ENCODE data around the gene CST9L.
A peak's percentile ranks its signal among the peaks of the same experiment; 100 is the strongest.

CST9L gene

DNA sequence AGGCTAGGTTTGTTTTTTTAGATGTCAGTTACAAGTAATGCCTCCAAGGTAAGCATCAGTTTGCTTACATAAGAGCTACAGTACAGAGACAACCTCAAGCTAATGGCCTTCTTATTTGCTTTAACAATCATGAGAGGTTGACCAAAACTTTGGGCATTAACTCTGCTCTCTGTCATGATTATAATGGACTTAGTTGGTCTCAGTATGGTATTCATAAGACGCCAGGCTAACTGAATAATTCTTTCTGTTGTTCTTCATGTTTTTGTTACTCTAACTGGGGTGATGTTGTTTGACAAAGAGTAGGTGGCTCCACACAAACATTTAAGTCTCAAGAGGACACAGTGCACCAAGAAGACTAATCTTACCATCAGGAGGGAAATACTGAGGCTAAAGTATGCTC, 27.7 kb upstream of the CST9L start:
- Histone ChIP-seq H3K9ac (ENCODE audit: low read depth, low read length, poor library complexity) (no peak overlapping the region), H3K4me3 (ENCODE audit: low read length in 2 of 2) (no peak overlapping the region), H2BK15ac (ENCODE audit: low read length) (no peak overlapping the region), H3K23ac (ENCODE audit: low read depth, low read length, poor library complexity) (no peak overlapping the region), H3K4ac (ENCODE audit: low read length) (no peak overlapping the region), H4K91ac (ENCODE audit: low read depth, low read length, poor library complexity) (no peak overlapping the region), H2BK5ac (ENCODE audit: low read length) (no peak overlapping the region), H4K8ac (ENCODE audit: low read depth, low read length) (no peak overlapping the region), H2AK5ac (ENCODE audit: low read depth, low read length) (no peak overlapping the region), H3K14ac (ENCODE audit: low read length) (no peak overlapping the region), H3K27ac (replicated peaks; ENCODE audit: low read length) (no peak overlapping the region), H3K36me3 (replicated peaks in 1 of 2; ENCODE audit: control insufficient read depth in 2 of 2, insufficient read depth in 2 of 2, low read length in 2 of 2) (no peaks in the 10 kb centered on the region), H3K4me1 (ENCODE audit: control insufficient read depth in 2 of 2, insufficient read depth in 1 of 2, low read depth in 1 of 2, low read length in 2 of 2) (no peaks in the 10 kb centered on the region), H3K4me2 (ENCODE audit: insufficient read depth, low read length, poor library complexity, severe bottlenecking) (no peak overlapping the region), H3K27me3 (ENCODE audit: control insufficient read depth in 3 of 3, insufficient read depth in 3 of 3, low read depth in 1 of 3, low read length in 3 of 3) (peaks cover 0 to 11% (median 0%) of the 10 kb centered on the region in 3 experiments), H3K9me3 (replicated peaks in 1 of 2; ENCODE audit: control insufficient read depth in 2 of 2, insufficient read depth in 1 of 2, low read depth in 1 of 2, low read length in 2 of 2) (no peaks in the 10 kb centered on the region), H3K79me1 (ENCODE audit: low read depth, low read length) (no peaks in the 10 kb centered on the region), H3K18ac (ENCODE audit: low read length) (no peak overlapping the region), H2BK12ac (ENCODE audit: low read length) (no peak overlapping the region), H2AFZ (ENCODE audit: low read length) (no peak overlapping the region), H2BK120ac (ENCODE audit: low read depth, low read length) (no peak overlapping the region)
- WGBS, 2 donors (ENCODE audit: extremely low coverage in 2 of 2, insufficient read length in 2 of 2, insufficient replicate concordance in 1 of 2): no CpG with 5 or more reads among the region's 1 CpG
- DNase-seq (ENCODE audit: low spot score): no peak

- Histone ChIP-seq H3K4ac (ENCODE audit: low read length) (no peak overlapping the region), H2BK15ac (ENCODE audit: low read length) (no peak overlapping the region), H3K27ac (replicated peaks; ENCODE audit: low read length) (no peak overlapping the region), H3K36me3 (replicated peaks in 1 of 2; ENCODE audit: control insufficient read depth in 2 of 2, insufficient read depth in 2 of 2, low read length in 2 of 2) (no peaks in the 10 kb centered on the region), H4K8ac (ENCODE audit: low read depth, low read length) (no peak overlapping the region), H3K9ac (ENCODE audit: low read depth, low read length, poor library complexity) (no peak overlapping the region), H2BK5ac (ENCODE audit: low read length) (no peak overlapping the region), H3K27me3 (ENCODE audit: control insufficient read depth in 3 of 3, insufficient read depth in 3 of 3, low read depth in 1 of 3, low read length in 3 of 3) (peaks cover 0 to 13% (median 0%) of the 10 kb centered on the region in 3 experiments), H3K18ac (ENCODE audit: low read length) (no peak overlapping the region), H2AFZ (ENCODE audit: low read length) (peak overlapping the region; percentile 62), H2BK120ac (ENCODE audit: low read depth, low read length) (no peak overlapping the region), H3K79me1 (ENCODE audit: low read depth, low read length) (no peaks in the 10 kb centered on the region), H3K4me2 (ENCODE audit: insufficient read depth, low read length, poor library complexity, severe bottlenecking) (no peak overlapping the region), H3K4me3 (ENCODE audit: low read length in 2 of 2) (no peak overlapping the region), H3K14ac (ENCODE audit: low read length) (no peak overlapping the region), H3K9me3 (replicated peaks in 1 of 2; ENCODE audit: control insufficient read depth in 2 of 2, insufficient read depth in 1 of 2, low read depth in 1 of 2, low read length in 2 of 2) (no peaks in the 10 kb centered on the region), H2AK5ac (ENCODE audit: low read depth, low read length) (no peak overlapping the region), H2BK12ac (ENCODE audit: low read length) (peak overlapping the region; percentile 73), H3K23ac (ENCODE audit: low read depth, low read length, poor library complexity) (no peak overlapping the region), H4K91ac (ENCODE audit: low read depth, low read length, poor library complexity) (no peak overlapping the region), H3K4me1 (ENCODE audit: control insufficient read depth in 2 of 2, insufficient read depth in 1 of 2, low read depth in 1 of 2, low read length in 2 of 2) (no peaks in the 10 kb centered on the region)
- no peak for DNase-seq (ENCODE audit: low spot score)
- no CpG with 5 or more reads among the region's 10 CpGs for WGBS, 2 donors (ENCODE audit: extremely low coverage in 2 of 2, insufficient read length in 2 of 2, insufficient replicate concordance in 1 of 2)
These were observed 20.4 kb upstream of the CST9L start for GRCh38 chr20:23588434-23589403.

DNA sequence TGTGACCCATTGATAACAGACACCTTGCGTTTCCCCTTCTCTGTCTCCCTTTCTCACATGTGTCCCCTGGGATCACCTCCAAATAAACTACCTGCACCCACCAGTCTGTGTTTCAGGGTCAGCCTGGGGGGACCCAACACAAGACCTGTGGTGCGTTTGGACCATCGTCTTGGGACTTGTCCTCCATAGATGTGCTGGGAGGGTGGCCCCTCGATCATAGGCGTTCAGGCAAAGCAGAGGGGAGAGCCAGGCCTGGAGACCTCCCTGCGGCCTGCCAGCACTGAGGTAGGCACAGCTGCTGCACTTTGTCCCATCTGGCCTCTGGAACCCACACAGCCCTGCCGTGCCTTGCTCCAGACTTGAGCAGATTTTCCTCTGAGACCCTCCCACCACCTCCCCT, 19.3 kb upstream of the CST9L start:
- H3K23ac ChIP-seq (ENCODE audit: low read depth, low read length, poor library complexity): no peak overlapping the region
- H4K8ac ChIP-seq (ENCODE audit: low read depth, low read length): no peak overlapping the region
- H2BK15ac ChIP-seq (ENCODE audit: low read length): no peak overlapping the region
- no peak overlapping the region for H3K4me3 ChIP-seq (ENCODE audit: low read length in 2 of 2)
- H3K9me3 ChIP-seq (replicated peaks in 1 of 2; ENCODE audit: control insufficient read depth in 2 of 2, insufficient read depth in 1 of 2, low read depth in 1 of 2, low read length in 2 of 2): no peaks in the 10 kb centered on the region
- no peak overlapping the region for H2BK120ac ChIP-seq (ENCODE audit: low read depth, low read length)
- H2AK5ac ChIP-seq (ENCODE audit: low read depth, low read length): no peak overlapping the region
- H3K4me1 ChIP-seq (ENCODE audit: control insufficient read depth in 2 of 2, insufficient read depth in 1 of 2, low read depth in 1 of 2, low read length in 2 of 2): peaks cover 0 to 2% of the 10 kb centered on the region in 2 donors
- H3K14ac ChIP-seq (ENCODE audit: low read length): no peak overlapping the region
- peaks cover 0 to 13% (median 0%) of the 10 kb centered on the region in 3 experiments for H3K27me3 ChIP-seq (ENCODE audit: control insufficient read depth in 3 of 3, insufficient read depth in 3 of 3, low read depth in 1 of 3, low read length in 3 of 3)
- H2BK12ac ChIP-seq (ENCODE audit: low read length): no peak overlapping the region
- H3K18ac ChIP-seq (ENCODE audit: low read length): no peak overlapping the region
- H2AFZ ChIP-seq (ENCODE audit: low read length): no peak overlapping the region
- WGBS, 2 donors (ENCODE audit: extremely low coverage in 2 of 2, insufficient read length in 2 of 2, insufficient replicate concordance in 1 of 2): no CpG with 5 or more reads among the region's 7 CpGs
- no peak overlapping the region for H3K9ac ChIP-seq (ENCODE audit: low read depth, low read length, poor library complexity)
- H3K4ac ChIP-seq (ENCODE audit: low read length): no peak overlapping the region
- H4K91ac ChIP-seq (ENCODE audit: low read depth, low read length, poor library complexity): no peak overlapping the region
- no peak for DNase-seq (ENCODE audit: low spot score)
- H3K27ac ChIP-seq (replicated peaks; ENCODE audit: low read length): no peak overlapping the region
- H3K79me1 ChIP-seq (ENCODE audit: low read depth, low read length): no peaks in the 10 kb centered on the region
- H3K4me2 ChIP-seq (ENCODE audit: insufficient read depth, low read length, poor library complexity, severe bottlenecking): no peak overlapping the region
- H2BK5ac ChIP-seq (ENCODE audit: low read length): no peak overlapping the region
- H3K36me3 ChIP-seq (replicated peaks in 1 of 2; ENCODE audit: control insufficient read depth in 2 of 2, insufficient read depth in 2 of 2, low read length in 2 of 2): no peaks in the 10 kb centered on the region

- Histone ChIP-seq H2BK12ac (ENCODE audit: low read length) (no peak overlapping the region), H2AFZ (ENCODE audit: low read length) (no peak overlapping the region), H2AK5ac (ENCODE audit: low read depth, low read length) (no peak overlapping the region), H3K14ac (ENCODE audit: low read length) (no peak overlapping the region), H3K9me3 (replicated peaks in 1 of 2; ENCODE audit: control insufficient read depth in 2 of 2, insufficient read depth in 1 of 2, low read depth in 1 of 2, low read length in 2 of 2) (no peaks in the 10 kb centered on the region), H4K91ac (ENCODE audit: low read depth, low read length, poor library complexity) (no peak overlapping the region), H3K36me3 (replicated peaks in 1 of 2; ENCODE audit: control insufficient read depth in 2 of 2, insufficient read depth in 2 of 2, low read length in 2 of 2) (no peaks in the 10 kb centered on the region), H3K4me2 (ENCODE audit: insufficient read depth, low read length, poor library complexity, severe bottlenecking) (no peak overlapping the region), H3K4me3 (ENCODE audit: low read length in 2 of 2) (no peak overlapping the region), H3K4me1 (ENCODE audit: control insufficient read depth in 2 of 2, insufficient read depth in 1 of 2, low read depth in 1 of 2, low read length in 2 of 2) (peaks cover 0 to 2% of the 10 kb centered on the region in 2 donors), H3K27me3 (ENCODE audit: control insufficient read depth in 3 of 3, insufficient read depth in 3 of 3, low read depth in 1 of 3, low read length in 3 of 3) (peaks cover 0 to 13% (median 0%) of the 10 kb centered on the region in 3 experiments), H4K8ac (ENCODE audit: low read depth, low read length) (no peak overlapping the region), H2BK120ac (ENCODE audit: low read depth, low read length) (no peak overlapping the region), H2BK15ac (ENCODE audit: low read length) (no peak overlapping the region), H3K9ac (ENCODE audit: low read depth, low read length, poor library complexity) (no peak overlapping the region), H3K18ac (ENCODE audit: low read length) (peak overlapping the region; percentile 42), H2BK5ac (ENCODE audit: low read length) (no peak overlapping the region), H3K23ac (ENCODE audit: low read depth, low read length, poor library complexity) (no peak overlapping the region), H3K4ac (ENCODE audit: low read length) (no peak overlapping the region), H3K79me1 (ENCODE audit: low read depth, low read length) (no peaks in the 10 kb centered on the region), H3K27ac (replicated peaks; ENCODE audit: low read length) (no peak overlapping the region)
- WGBS, 2 donors (ENCODE audit: extremely low coverage in 2 of 2, insufficient read length in 2 of 2, insufficient replicate concordance in 1 of 2): no CpG with 5 or more reads among the region's 13 CpGs
- no peak for DNase-seq (ENCODE audit: low spot score)
These were observed 18.6 kb upstream of the CST9L start for GRCh38 chr20:23586735-23587525.
